Measurements from ENCODE around the gene PLCB2.

The PLCB2 gene

DNA sequence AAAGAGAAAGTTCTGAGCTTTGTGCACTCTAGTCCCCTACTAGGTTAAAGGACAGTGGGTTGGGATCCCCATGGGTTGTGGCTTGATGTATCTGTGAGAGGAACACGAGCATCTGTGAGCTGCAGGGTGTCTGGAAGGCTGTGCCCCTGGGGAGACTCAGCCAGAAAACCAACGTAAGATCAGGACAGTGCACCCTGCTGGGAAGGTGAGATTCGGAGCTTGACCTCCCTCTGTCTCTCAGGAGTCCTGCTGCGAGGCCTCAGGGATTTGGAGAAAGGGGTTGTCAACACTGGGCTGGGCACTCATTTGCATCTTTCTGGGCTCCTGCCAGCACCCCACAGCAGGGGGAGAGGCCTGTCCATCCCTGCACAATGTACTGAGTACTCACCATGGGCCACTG, 40.1 kb downstream of the PLCB2 start:
- no peak for FAIRE-seq

DNA sequence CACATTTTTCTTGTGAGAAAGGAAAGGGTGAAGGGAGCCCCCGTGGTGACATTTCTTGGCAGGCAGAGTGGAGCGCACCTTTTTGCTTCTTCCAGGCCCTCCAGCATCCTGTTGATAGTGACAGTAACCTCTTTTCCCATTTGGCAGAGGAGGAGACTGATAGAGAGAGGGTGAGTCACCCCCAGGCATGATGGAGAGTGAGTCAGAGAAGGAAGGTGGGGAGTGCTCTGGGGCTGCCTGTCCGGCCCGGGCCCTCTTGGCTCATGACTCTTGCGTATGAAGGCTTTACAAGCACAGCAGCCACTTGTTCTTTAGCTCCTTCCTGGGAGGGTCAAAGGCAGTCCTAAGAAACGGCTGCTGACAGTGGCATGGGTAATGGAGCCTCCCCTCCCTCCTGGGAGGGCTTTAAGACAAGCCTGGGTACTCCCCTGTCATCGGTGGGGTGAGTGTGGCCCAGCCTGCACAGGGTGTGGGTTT, 40.9 kb downstream of the PLCB2 start:
- no peak for FAIRE-seq

DNA sequence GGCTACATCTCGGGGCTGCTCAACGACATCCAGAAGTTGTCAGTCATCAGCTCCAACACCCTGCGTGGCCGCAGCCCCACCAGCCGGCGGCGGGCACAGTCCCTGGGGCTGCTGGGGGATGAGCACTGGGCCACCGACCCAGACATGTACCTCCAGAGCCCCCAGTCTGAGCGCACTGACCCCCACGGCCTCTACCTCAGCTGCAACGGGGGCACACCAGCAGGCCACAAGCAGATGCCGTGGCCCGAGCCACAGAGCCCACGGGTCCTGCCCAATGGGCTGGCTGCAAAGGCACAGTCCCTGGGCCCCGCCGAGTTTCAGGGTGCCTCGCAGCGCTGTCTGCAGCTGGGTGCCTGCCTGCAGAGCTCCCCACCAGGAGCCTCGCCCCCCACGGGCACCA, 41.9 kb downstream of the PLCB2 start:
- FAIRE-seq, result no peak

DNA sequence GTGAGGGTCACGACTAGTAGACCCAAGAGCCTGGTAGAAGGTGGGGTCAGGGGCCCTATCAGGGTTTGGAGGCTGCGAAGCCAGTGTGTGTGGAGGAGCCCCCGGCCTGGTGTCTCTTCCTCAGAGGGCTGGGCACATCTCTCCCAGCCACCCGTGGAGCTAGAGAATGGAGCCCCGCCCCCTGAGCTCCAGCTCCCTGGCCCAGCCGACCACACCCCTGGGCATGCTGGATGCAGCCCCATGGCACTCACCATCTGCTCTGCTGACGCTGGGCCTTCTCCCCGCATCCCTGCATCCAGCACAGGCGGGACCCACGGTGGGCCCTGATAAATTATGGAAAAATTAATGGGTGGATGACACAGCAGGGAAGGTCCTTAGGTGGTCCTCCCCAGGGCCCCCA, 42.4 kb downstream of the PLCB2 start:
- no peak for FAIRE-seq

DNA sequence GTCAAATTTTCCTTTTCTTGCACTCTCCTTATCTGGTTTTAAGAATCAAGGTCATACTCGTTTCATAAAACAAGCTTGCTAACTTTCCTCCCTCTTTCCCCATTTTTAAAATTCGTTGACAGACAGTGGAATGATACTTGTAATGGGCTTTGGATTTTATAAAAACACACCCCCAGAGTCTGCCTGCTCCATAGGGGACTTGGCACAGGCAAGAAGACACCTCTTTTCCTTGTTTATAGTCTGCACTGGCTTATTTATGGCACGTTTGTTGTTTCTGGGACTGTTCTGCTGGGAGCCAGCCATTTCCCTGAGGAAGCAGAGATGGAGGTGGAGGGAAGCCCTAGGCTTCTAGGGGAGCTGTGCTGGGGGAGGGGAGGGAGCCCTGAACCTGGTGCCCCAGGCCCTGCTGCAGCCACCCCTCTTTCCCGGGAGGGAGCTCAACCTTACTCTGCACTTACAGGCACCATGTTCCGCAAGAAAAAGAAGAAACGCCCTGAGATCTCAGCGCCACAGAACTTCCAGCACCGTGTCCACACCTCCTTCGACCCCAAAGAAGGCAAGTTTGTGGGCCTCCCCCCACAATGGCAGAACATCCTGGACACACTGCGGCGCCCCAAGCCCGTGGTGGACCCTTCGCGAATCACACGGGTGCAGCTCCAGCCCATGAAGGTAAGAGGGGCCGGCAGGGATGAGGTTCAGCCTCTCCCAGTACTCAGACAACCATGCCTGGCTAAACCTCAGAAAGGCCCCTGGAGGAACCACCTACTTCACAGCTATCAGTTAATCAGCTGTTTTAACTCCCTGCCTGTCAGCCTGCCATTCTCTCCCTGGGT, 43.2 kb downstream of the PLCB2 start:
- FAIRE-seq, result no peak

DNA sequence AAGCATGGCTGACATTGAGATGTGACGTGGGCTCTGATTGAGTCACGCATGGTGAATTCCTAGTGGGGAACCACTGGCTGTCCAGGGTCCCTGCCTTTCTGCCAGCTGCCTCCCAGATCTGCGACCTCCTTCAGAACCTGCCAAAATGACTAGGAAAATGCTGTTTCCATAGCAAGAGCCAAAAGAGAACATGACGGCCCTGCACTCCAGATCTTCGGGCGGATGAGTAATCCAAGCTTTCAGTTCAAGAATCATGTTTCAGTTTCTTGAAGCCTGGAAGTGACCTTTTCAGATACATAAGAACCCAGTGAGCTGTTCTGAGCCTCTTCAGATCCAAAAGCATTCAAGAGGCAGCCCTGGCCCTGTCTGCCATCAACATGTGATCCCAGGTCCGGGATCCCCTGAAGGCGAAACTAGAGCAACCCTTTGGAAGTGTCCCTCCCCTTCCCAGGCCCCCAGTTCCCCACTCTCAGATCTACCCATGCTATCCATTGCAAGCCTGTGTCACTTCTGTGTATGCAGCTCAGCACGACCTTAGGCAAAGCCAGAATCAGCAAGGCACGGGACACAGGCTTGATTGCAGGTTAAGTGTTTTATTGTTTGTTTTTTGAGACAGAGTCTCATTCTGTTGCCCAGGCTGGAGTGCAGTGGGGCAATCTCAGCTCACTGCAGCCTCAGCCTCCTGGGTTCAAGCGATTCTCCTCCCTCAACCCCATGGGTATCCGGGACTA, 44.5 kb downstream of the PLCB2 start:
- no peak for FAIRE-seq

DNA sequence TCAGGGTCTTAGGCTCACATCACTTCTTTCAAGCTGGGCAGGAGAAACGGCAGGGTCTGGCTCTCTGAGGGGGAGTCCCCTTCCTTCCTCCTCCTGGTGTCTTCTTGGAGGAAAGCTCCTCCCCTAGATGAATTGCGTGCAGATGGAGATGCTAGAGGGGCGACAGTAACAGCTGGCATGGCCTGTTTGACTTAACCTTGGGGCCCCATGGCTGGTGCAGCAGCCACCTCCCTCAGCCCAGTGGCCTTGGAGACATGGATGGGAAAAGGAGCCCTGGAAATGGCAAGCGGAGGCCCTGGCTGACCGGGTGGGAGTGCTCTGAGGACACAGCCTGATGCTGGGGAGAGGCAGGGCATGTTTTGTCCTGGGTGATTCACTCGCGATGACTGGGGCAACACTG, 48.7 kb downstream of the PLCB2 start:
- no peak for FAIRE-seq

DNA sequence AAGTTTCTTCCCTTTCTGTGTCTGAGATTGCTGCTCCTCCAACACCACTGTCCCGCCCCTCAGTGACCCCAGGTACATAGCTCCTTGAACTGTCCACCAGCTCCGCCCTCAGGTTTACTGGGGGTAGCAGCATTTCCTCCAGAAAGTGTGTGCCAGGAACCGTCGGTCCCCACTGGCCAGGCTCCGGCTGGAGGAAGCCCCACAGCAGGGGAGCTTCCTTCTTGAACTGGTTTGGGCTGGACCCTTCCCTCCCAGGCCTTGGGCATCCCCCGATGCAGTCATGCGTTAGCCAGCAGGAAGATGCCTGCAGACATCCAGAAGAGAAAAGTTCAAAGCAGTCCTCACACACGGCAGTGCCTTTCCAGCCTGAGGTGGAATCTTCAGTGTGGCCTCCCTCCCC, 49.2 kb downstream of the PLCB2 start:
- FAIRE-seq, result no peak

DNA sequence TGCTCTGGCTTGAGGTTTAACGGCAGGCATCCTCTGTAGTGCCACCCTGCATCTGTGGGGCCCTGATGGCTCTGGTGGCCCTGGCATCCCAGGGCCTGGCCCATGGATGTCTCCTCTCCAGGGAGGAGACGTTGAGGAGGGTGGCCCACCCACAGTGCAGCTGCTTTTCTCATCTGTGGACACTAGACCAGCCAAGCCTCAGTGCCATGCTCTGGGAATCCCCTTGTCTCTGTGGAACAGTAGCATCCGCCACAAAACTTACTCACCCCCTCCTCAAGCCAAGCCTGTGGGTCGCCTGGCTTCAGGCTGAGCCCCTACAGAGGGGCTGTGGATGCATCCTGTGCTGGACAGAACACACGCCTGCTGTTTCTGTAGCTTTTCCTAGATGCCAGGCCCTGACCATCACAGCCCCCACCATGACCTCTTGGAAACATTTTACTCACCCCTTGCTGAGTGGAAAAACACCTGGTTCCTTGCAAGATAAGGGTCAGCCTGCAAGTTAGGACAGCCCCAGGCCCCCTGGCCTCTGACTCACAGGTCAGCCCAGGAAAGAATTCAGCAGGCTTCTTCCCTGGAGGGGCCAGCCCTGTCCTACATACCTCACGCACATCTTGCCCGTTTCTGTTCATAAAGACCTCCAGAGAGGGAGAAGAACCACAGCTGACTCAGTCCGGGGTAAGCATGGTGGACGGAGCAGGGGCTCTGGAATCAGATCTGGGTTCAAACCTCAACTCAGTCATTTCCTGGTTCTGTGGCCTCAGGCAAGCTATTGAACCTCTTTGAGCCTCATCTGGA, 49.9 kb downstream of the PLCB2 start:
- FAIRE-seq, result no peak

DNA sequence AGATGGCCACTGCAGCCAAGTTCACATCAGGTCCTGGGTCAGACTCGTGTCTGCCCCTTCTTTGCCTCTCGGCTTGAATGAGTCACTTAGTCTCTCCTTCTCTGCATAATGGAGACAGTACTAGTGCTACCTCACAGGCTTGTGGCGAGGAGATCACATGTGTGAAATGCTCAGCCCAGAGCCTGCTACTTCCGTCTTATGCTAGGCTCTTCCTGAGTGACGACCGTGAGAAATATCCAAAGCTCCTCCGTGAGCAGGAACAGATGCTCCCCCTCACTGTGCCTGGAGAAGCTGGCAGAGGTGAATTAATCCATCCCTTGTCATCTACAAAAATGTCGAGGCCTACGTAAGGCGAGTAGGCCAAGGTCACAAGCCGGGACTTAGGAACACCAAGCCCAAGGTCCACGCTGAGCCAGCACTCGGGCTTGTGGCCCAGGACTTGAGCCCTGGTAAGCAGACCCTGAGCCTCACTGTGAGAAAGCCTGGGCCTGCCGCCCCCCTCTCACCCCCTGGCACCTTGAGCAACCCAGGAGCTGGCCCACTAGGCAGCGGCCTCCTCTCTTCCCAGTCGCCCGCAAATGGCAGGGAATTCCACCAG, 51.0 kb downstream of the PLCB2 start:
- FAIRE-seq, result no peak

DNA sequence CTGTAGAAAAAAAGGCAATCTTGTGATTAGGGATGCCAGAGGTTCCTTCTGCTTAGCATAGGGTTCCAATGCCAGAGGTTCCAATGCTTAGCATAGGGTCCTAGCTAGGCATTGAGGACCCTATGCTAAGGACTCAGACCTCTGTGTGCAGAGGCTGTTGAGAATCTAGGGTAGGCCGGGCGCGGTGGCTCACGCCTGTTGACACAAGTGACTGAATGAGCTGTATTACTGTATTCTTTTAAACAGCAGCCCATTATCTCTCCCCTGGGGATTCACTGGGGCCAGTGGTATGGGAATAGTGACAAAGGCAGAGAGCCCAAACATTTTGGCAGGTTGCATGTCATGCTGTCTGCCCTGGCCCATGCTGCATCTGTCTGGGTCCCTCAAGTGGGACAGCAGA, 52.7 kb downstream of the PLCB2 start:
- no peak for FAIRE-seq

DNA sequence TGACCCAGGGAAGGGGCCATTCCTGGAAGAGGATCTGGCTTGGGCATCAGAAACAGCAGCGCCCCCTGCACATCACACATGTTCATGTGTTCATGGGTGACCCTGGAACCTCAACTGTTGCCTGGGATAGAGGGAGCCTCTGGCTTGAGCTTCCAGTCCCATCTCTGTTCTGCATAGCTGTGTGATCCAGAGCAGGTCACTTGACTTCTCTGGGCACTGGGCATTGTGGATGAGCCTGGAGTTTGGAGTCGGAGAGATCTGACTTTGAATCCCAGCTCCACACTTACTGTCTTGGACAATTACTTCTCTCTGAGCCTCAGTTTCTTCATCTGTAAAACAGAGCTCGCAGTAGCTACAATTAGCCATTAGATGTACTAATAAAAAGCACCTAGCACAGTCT, 53.3 kb downstream of the PLCB2 start:
- no peak for FAIRE-seq

DNA sequence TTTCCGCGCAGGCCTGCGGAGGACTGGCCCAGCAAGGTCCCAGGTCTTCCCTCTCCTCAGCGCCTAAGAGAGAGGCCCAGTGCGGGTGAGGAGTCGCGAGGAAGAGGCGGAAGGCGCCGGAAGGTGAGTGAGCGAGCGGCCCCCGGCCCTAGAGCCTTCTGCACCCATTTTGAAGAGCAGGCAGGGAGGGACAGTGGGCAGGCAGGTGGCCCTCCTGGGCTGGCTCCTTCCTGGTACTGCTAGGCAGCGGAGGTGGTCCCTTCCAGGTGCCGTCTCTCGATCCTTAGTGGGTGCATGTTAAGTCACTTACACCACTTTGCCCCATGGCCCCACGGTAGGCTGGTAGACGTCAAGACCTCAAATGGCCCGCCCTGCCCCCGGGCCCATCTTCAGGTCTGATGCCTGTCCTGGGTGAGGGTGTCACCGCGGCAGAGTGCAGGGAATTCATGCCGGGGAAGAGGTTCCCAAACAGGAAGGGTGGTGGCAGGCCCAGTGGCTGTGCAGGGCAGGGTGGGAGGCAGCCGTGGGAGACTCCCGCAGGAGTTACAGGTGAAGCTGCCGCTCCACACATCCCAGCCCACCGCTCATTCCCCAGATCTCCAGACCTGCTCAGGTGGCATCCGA, 54.5 kb downstream of the PLCB2 start:
- FAIRE-seq, result no peak

DNA sequence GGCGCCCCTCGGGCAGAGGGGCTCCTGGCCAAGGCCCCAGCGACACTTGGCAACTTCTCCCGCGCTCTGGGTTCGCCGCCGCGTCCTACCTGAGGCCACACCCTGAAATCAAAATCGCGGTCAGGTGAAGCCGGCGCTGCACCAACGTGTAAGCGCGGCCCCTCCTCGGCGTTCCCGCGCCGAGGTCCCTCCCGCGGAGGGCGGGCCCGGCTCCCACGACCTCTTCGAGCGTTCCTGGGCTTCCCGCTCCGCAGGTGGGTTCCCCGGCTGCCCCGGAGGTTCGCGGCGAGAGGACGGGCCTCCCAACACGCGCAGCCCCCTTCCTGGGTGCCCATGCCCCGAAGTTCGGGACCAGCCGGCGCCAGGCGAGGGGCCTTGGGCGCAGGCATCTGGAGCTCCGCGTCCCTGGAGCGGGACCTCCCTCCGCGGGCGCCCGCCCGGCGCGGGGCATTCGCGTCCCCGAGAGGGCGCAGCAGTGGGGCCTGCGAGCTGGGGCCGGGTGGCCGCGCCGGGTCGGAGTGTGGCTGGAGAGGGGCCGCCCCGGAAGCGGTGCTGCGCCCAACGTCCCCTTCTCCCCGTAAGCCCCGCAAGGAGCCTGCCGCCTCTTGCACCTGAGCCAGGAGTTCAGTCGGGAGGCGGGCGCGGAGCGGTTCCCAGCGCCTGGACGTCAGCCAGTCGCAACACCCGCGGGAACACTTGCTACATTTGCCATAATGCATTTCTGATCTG, 55.1 kb downstream of the PLCB2 start:
- no peak for FAIRE-seq

DNA sequence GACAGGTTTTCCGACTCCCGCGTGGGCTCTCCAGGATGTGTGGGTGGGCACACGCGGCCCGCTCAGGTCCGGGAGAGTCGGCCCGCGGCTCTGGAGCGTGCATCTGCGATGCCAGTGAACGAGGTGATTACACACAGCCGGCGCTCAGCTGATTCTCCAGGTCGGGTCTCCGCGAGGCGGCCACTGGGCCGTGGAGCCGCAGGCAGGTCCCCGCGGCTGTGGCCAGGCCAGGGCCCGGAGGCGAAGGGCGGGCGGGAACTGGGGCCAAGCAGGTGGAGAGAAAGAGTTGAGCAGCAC, 55.6 kb downstream of the PLCB2 start:
- FAIRE-seq, result no peak

DNA sequence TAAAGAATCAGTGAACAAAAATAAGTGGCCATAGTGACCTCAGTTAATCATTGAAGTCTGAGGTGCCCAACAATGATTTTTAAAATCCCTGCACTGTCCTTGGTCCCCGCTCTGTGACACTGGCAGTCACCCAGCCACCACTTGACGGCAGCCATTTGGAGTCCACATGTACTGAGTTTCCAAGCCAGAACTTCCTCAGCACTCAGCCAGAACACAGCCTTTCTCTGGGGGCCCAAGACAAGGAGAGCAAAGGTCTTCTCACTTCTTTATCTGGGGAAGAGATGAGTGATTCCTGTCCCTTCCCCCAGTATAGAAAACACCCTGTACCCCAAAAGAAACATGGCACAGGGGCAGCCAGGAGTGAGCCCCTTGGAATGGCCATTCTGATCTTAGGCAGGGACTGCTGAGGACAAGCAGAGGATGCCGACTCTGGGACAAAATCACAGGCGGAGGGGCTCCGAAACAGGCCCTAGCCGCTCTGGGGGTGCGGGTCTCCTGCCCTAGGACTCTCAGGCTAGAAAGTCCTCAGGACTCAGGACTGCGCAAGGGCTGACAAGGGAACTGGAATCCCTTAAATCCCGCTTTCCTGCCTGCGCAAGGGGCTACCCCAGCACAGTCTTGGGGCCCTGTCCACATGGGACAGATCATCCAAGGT, 56.1 kb downstream of the PLCB2 start:
- no peak for FAIRE-seq

DNA sequence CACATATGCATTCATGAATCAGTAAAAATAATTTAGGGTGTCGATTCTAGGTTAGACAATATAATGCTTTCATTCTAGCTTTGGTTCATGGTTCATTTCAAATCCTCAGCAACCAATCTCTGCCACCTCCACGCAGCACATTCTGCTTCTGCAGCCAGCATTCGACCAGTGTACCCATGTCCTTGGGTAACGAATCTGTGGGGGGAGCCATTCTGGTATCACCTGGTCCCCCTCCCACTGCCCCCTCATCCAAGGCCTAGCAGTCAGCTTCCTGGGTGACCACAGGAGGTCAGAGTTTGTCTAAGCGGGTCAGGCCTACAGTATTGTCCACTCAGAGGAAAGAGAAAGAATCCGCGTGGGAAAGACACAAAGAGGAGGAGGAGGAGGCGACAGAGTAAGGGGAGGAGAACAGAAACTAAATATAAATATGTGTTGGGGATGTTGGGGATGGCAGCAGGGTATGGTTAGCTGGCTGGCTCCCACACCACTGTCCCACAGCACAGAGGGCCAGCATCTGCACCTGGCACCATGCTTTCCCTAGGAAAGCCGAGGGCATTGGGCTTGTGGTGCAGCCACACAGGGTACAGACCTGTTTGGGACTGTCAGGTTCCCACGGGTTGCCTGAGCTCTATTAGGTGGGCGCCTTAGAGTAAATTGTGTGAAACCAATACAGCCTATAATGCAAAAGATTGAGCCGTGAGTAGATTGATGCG, 56.8 kb downstream of the PLCB2 start:
- no peak for FAIRE-seq

DNA sequence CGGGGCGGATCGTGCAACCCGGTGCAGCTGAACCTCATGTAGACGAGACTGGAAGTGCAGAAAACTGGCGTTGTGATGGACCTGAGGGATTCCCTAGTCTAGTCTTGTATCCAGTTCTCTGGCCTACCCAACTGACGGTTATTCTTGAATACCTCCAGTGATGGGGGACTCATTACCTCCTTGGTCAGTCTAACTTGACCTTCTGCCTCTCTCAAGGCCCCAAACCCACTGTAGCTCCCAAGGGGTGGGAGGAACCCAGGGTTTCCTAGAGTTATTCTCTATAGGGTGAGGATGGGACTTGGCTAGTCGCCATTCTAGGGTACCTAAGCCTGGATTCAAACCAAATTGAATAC, 57.5 kb downstream of the PLCB2 start:
- no peak for FAIRE-seq

DNA sequence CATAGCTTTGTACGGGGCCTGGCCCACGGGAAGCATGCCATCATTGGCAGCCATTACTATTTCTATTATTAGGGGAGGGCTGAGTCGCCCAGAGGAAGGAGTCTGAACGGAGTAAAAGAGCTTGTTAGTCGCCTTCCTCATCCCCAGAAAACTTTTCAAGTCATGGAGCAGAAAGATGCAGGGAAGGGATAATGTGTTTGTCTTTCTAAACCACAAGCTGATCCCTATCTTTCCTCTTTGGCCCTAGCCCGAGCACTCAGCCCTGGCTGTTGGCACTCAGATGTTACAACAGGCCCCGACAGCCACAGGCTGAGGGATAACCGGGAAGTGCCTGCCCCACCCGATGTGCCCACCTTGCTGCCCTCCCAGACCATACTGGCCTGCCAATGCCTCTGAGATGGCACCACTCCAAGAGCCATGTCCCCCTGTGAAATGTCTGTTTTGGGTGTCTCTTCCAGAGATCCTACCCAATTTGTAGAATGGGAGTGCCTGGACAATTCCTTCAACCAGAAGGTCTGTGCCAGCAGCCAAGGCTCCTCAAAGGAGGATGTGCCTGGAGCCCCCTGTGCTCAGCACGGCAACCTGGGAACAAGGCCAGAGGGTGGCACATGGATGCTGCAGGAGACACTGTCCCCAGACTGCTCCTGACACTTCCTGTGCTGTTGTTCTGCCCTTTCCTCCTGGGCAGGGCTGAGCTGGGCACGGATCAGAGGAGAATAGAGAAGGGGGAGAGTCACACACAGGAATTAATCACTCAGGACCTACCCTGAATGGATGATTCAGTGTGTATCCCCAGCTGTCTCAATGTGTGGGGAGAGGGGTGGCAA, 58.0 kb downstream of the PLCB2 start:
- FAIRE-seq, result no peak
